GM12878 (cell line): ENCODE data around the gene IMMT. TPM values are rescaled to one million over a fixed set of nuclear protein-coding genes. Genes with fewer than 3 reads are reported as not detected.

ENCODE experiments used
- ASH2L ChIP-seq: fragments of 300-600, 200-600 bp; sonication (generic); IDR thresholded peaks from 2 replicates; pipeline ENCODE4 v1.6.1; 2017; ENCODE audit warnings: low read depth, mild to moderate bottlenecking, borderline replicate concordance
- ATF7 ChIP-seq: fragments of 450-650 bp; IDR thresholded peaks from 2 replicates; pipeline ENCODE4 v1.6.1; 2016; ENCODE audit warnings: low read depth, mild to moderate bottlenecking
- CREB1 ChIP-seq: IDR thresholded peaks from 2 replicates; pipeline ENCODE4 v1.6.1; 2012; ENCODE audit warnings: low read depth, mild to moderate bottlenecking, inconsistent platforms
- E2F4 ChIP-seq: IDR thresholded peaks from 2 replicates; pipeline ENCODE4 v1.6.1; 2012; ENCODE audit warnings: low read depth, low read length, improper control_type of control experiment
- E4F1 ChIP-seq: fragments of 450-650 bp; IDR thresholded peaks from 2 replicates; pipeline ENCODE4 v1.6.1; 2018; ENCODE audit warnings: borderline replicate concordance, mild to moderate bottlenecking; ENCODE audit not compliant: partially characterized antibody
- EGR1 ChIP-seq, 2 experiments: IDR thresholded peaks; 1 replicate in 1 of 2; 2 replicates in 1 of 2; pipeline ENCODE4 v1.6.1; 2011 to 2012; ENCODE audit warnings: low read depth in 2 of 2, low read length in 2 of 2, borderline replicate concordance in 1 of 2, mild to moderate bottlenecking in 1 of 2, moderate library complexity in 1 of 2
- EP300 ChIP-seq, 2 experiments: fragments of 150-350 bp in 1 of 2; IDR thresholded peaks; 2 replicates each; pipeline ENCODE4 v1.6.1; 2011 to 2012; ENCODE audit warnings: low read depth in 2 of 2, low read length in 2 of 2, borderline replicate concordance in 1 of 2, improper control_type of control experiment in 1 of 2, inconsistent platforms in 1 of 2; ENCODE audit not compliant: control insufficient read depth in 1 of 2
- FOXM1 ChIP-seq: IDR thresholded peaks from 2 replicates; pipeline ENCODE4 v1.6.1; 2012; ENCODE audit warnings: low read depth, mild to moderate bottlenecking, inconsistent platforms, low read length, moderate library complexity
- HDGF ChIP-seq: fragments of 450-650 bp; IDR thresholded peaks from 2 replicates; pipeline ENCODE4 v1.6.1; 2016; ENCODE audit warnings: antibody characterized with exemption
- HSF1 ChIP-seq: fragments of 150-350 bp; IDR thresholded peaks from 2 replicates; pipeline ENCODE4 v1.6.1; 2014; ENCODE audit warnings: mild to moderate bottlenecking, low read depth, low read length
- MLLT1 ChIP-seq: fragments of 450-650 bp; IDR thresholded peaks from 2 replicates; pipeline ENCODE4 v1.6.1; 2016; ENCODE audit warnings: mild to moderate bottlenecking
- MXI1 ChIP-seq: fragments of 150-350 bp; IDR thresholded peaks from 2 replicates; pipeline ENCODE4 v1.6.1; 2011; ENCODE audit warnings: low read depth, mild to moderate bottlenecking, inconsistent platforms, low read length, improper control_type of control experiment
- NFXL1 ChIP-seq: fragments of 450-650 bp; IDR thresholded peaks from 2 replicates; pipeline ENCODE4 v1.6.1; 2017; ENCODE audit warnings: antibody characterized with exemption, mild to moderate bottlenecking, borderline replicate concordance
- NFYA ChIP-seq: IDR thresholded peaks from 2 replicates; pipeline ENCODE4 v1.6.1; 2011; ENCODE audit warnings: low read depth, mild to moderate bottlenecking, low read length, improper control_type of control experiment, borderline replicate concordance
- NR2C1 ChIP-seq: fragments of 450-650 bp; IDR thresholded peaks from 2 replicates; pipeline ENCODE4 v1.6.1; 2017; ENCODE audit warnings: antibody characterized with exemption, mild to moderate bottlenecking, moderate library complexity
- PML ChIP-seq: IDR thresholded peaks from 2 replicates; pipeline ENCODE4 v1.6.1; 2012; ENCODE audit warnings: low read length, inconsistent platforms
- POLR2AphosphoS5 ChIP-seq: IDR thresholded peaks from 2 replicates; pipeline ENCODE4 v1.6.1; 2011; ENCODE audit warnings: mild to moderate bottlenecking, low read length, inconsistent platforms
- RFX5 ChIP-seq: IDR thresholded peaks from 2 replicates; pipeline ENCODE4 v1.6.1; 2011; ENCODE audit warnings: low read depth, low read length, improper control_type of control experiment
- SMAD1 ChIP-seq: fragments of 450-650 bp; IDR thresholded peaks from 2 replicates; pipeline ENCODE4 v1.6.1; 2018; ENCODE audit warnings: mild to moderate bottlenecking, low read depth; ENCODE audit not compliant: partially characterized antibody
- SMAD5 ChIP-seq: IDR thresholded peaks from 2 replicates; pipeline ENCODE4 v1.6.1; 2016; ENCODE audit warnings: antibody characterized with exemption, low read depth
- polyA plus RNA-seq, 11 experiments: library from polyadenylated mRNA; depleted of rRNA in 4 of 11; unstranded in 6 of 11; stranded (reverse) in 5 of 11; fragments of >200 nt; fragmentation: Nextera tagmentation in 4 of 11; fragmentation: Illumina TruSeq in 1 of 11; extraction: Ambion mirVana in 4 of 11; extraction: Trizol in 1 of 11; gene quantifications; 1 replicate in 1 of 11; 2 replicates in 10 of 11; pipeline versions ENCODE4 v1.2.1 to v1.2.3, GENCODE V29; 2011 to 2016; ENCODE audit warnings: inconsistent platforms in 2 of 11, missing spikeins in 2 of 11, low read depth in 1 of 11
- total RNA-seq, 4 experiments: library from RNA; depleted of rRNA in 3 of 4; stranded (reverse); fragments of >200 nt in 3 of 4; fragmentation: Illumina TruSeq in 1 of 4; extraction: Trizol in 1 of 4; gene quantifications; 2 replicates each; pipeline versions ENCODE4 v1.2.1 to v1.2.3, GENCODE V29; 2013 to 2021
- TF ChIP-seq, protein P1 (sequence below): IDR thresholded peaks from 2 replicates; pipeline ENCODE4 v1.6.1; 2012; ENCODE audit warnings: low read depth, low read length, improper control_type of control experiment

The IMMT gene
- total and polyA plus RNA-seq, 10 of the 15 experiments (the other 5 are each of a cell fraction or from before 2014, with no cell fraction given): 78.4 to 149 (median 98.7) TPM

GRCh38 chr2:86195055-86195807 lies at the start of gene IMMT (continued):
- no peak for TF ChIP-seq E2F4
- no peak for TF ChIP-seq NFXL1
- peak; percentile 77 for TF ChIP-seq MLLT1
- peak; percentile 37 for TF ChIP-seq E4F1
- TF ChIP-seq CREB1: peak; percentile 57; the same call in 1 of the 2 replicates
- TF ChIP-seq, protein P1, sequence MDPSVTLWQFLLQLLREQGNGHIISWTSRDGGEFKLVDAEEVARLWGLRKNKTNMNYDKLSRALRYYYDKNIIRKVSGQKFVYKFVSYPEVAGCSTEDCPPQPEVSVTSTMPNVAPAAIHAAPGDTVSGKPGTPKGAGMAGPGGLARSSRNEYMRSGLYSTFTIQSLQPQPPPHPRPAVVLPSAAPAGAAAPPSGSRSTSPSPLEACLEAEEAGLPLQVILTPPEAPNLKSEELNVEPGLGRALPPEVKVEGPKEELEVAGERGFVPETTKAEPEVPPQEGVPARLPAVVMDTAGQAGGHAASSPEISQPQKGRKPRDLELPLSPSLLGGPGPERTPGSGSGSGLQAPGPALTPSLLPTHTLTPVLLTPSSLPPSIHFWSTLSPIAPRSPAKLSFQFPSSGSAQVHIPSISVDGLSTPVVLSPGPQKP: peak; percentile 78
- no peak for TF ChIP-seq HSF1
- no peak for TF ChIP-seq FOXM1
- no peak for TF ChIP-seq NFYA
- TF ChIP-seq SMAD1: peak; percentile 49
- TF ChIP-seq PML: peak; percentile 85
- no peak; the same call in 1 of the 2 replicates for TF ChIP-seq RFX5
- TF ChIP-seq NR2C1: peak; percentile 92
- TF ChIP-seq EGR1 (IDR thresholded peaks at IDR 0.05; ENCODE audit: borderline replicate concordance in 1 of 2, low read depth in 2 of 2, low read length in 2 of 2): peak in 1 of 2 experiments; percentile 85; a peak in 1 of 3 replicates
- no peak; the same call in 1 of the 2 replicates for TF ChIP-seq MXI1
- TF ChIP-seq SMAD5: peak; percentile 67; the same call in 1 of the 2 replicates
- no peak for TF ChIP-seq ATF7
- TF ChIP-seq POLR2AphosphoS5: peak; percentile 92
- TF ChIP-seq ASH2L: 0 out of 2 replicates have a peak, but pooled peaks have one; percentile 69
- 0 out of 2 replicates have a peak, but pooled peaks have one; percentile 69 for TF ChIP-seq HDGF
- TF ChIP-seq EP300 (IDR thresholded peaks at IDR 0.05; ENCODE audit: borderline replicate concordance in 1 of 2, control insufficient read depth in 1 of 2, low read depth in 2 of 2, low read length in 2 of 2): no peak
